Measurements from ENCODE around the gene XPR1.
"Not testable (repeated sequence)": the region's sequence is repeated elsewhere in the genome, so short reads cannot be mapped to it uniquely, and the experiment has no call there.

GRCh38 chr1:180831507-180831906, 199.7 kb downstream of the XPR1 start:
- TF ChIP-seq, protein P1, sequence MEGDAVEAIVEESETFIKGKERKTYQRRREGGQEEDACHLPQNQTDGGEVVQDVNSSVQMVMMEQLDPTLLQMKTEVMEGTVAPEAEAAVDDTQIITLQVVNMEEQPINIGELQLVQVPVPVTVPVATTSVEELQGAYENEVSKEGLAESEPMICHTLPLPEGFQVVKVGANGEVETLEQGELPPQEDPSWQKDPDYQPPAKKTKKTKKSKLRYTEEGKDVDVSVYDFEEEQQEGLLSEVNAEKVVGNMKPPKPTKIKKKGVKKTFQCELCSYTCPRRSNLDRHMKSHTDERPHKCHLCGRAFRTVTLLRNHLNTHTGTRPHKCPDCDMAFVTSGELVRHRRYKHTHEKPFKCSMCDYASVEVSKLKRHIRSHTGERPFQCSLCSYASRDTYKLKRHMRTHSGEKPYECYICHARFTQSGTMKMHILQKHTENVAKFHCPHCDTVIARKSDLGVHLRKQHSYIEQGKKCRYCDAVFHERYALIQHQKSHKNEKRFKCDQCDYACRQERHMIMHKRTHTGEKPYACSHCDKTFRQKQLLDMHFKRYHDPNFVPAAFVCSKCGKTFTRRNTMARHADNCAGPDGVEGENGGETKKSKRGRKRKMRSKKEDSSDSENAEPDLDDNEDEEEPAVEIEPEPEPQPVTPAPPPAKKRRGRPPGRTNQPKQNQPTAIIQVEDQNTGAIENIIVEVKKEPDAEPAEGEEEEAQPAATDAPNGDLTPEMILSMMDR (IDR thresholded peaks at IDR 0.05): not testable (repeated sequence)
- not testable (repeated sequence) for TF ChIP-seq POLR2A, POLR2AphosphoS5, EP300 (IDR thresholded peaks at IDR 0.05)
